Vagina (tissue), 2 donors: Measurements from ENCODE around the gene ZNF599. TPM values are rescaled to one million over a fixed set of nuclear protein-coding genes. Genes with fewer than 3 reads are reported as not detected.

Source experiments
- DNase-seq, 2 donors: peaks; one replicate each; pipeline ENCODE4 v3.0.0-alpha.2; 2017; ENCODE audit errors: extremely low spot score in 2 of 2
- H3K27ac ChIP-seq: fragments of 200-600 bp; sonication (generic); one replicate; pipeline ENCODE4 v1.5.1; 2019
- H3K27me3 ChIP-seq: fragments of 200-600 bp; sonication (generic); one replicate; pipeline ENCODE4 v1.5.1; 2019
- H3K36me3 ChIP-seq, 2 donors: fragments of 200-600 bp; sonication (generic); one replicate each; pipeline ENCODE4 v1.5.1; 2017 to 2019
- H3K4me1 ChIP-seq: fragments of 200-600 bp; sonication (generic); one replicate; pipeline ENCODE4 v1.5.1; 2019
- H3K4me3 ChIP-seq, 2 donors: fragments of 200-600 bp; sonication (generic); 1 replicate in 1 of 2; 2 replicates in 1 of 2; pipeline ENCODE4 v1.5.1; 2016 to 2019
- H3K9me3 ChIP-seq: fragments of 200-600 bp; sonication (generic); one replicate; pipeline ENCODE4 v1.5.1; 2019
- POLR2A ChIP-seq, 2 donors: fragments of 450-650 bp; IDR thresholded peaks; one replicate each; pipeline ENCODE4 v1.6.1; 2017; ENCODE audit warnings: antibody characterized with exemption in 2 of 2, mild to moderate bottlenecking in 2 of 2, moderate library complexity in 2 of 2
- POLR2AphosphoS5 ChIP-seq, 2 donors: sonication (generic); formaldehyde crosslinking; IDR thresholded peaks; one replicate each; pipeline ENCODE4 v1.9.0; 2017; ENCODE audit warnings: antibody characterized with exemption in 2 of 2, mild to moderate bottlenecking in 2 of 2, low read depth in 1 of 2; ENCODE audit not compliant: insufficient read depth in 1 of 2
- intact Hi-C: fragments of 100-400 bp; cut with DNase I; formaldehyde crosslinking; loops from one replicate; pipeline ENCODE4 v1.15.1; 2023
- total RNA-seq: library from RNA; depleted of rRNA; stranded (reverse); fragments of >200 nt; gene quantifications from one replicate; pipeline ENCODE4 v1.2.3, GENCODE V29; 2016
- TF ChIP-seq, protein P1 (sequence below), 3 experiments: fragments of 450-650 bp in 2 of 3; fragments of 200-600 bp in 1 of 3; sonication (generic) in 1 of 3; IDR thresholded peaks; one replicate each; pipeline ENCODE4 v1.5.1; 2017 to 2019; ENCODE audit warnings: antibody characterized with exemption in 3 of 3, mild to moderate bottlenecking in 2 of 3, moderate library complexity in 2 of 3

The ZNF599 gene
- total RNA-seq, 1 donor from 2014 or later = 5.9 TPM

DNA sequence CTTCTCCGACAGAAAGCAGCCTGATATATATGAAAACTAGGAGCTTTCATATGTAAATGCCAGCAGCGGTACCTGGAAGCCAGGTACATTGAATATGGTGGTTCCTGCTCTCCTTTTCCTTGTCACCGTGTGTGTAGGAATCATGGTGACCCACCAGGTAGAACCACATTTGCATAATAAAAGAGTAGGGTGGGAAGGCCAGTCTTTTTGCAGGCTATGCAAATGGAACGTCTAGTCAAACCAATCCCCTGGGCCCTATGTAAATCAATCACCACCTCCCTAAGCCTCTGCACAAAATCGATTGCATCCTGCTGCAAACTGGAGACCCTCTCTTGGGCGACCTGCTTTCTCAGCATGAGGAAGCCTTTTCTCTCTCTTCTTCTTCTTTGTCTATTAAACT, 61.1 kb downstream of the ZNF599 start:
- Histone ChIP-seq H3K9me3 (no peaks in the 10 kb centered on the region), H3K4me3 (no peak overlapping the region), H3K36me3 (no peaks in the 10 kb centered on the region), H3K27me3 (no peaks in the 10 kb centered on the region), H3K4me1 (no peaks in the 10 kb centered on the region), H3K27ac (no peak overlapping the region)
- intact Hi-C loops = loop anchor here (10.0 kb wide), 1 partner anchor 567 kb away; no protein-coding TSS in a partner anchor
- TF ChIP-seq, protein P1, sequence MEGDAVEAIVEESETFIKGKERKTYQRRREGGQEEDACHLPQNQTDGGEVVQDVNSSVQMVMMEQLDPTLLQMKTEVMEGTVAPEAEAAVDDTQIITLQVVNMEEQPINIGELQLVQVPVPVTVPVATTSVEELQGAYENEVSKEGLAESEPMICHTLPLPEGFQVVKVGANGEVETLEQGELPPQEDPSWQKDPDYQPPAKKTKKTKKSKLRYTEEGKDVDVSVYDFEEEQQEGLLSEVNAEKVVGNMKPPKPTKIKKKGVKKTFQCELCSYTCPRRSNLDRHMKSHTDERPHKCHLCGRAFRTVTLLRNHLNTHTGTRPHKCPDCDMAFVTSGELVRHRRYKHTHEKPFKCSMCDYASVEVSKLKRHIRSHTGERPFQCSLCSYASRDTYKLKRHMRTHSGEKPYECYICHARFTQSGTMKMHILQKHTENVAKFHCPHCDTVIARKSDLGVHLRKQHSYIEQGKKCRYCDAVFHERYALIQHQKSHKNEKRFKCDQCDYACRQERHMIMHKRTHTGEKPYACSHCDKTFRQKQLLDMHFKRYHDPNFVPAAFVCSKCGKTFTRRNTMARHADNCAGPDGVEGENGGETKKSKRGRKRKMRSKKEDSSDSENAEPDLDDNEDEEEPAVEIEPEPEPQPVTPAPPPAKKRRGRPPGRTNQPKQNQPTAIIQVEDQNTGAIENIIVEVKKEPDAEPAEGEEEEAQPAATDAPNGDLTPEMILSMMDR (IDR thresholded peaks at IDR 0.05) = no peak
- TF ChIP-seq POLR2AphosphoS5 (IDR thresholded peaks at IDR 0.05; ENCODE audit: insufficient read depth in 1 of 2, low read depth in 1 of 2) (no peak), POLR2A (IDR thresholded peaks at IDR 0.05) (no peak)
- DNase-seq = no peak

Other genes with a start within 250 kb of the ZNF599 start
- 0.49 TPM for gene SCGB2B2, start 96.1 kb downstream of the ZNF599 start, total RNA-seq
- gene ZNF302, start 95.5 kb downstream of the ZNF599 start, total RNA-seq = 17.2 TPM
- 25.5 TPM for gene ZNF181, start 39.0 kb downstream of the ZNF599 start, total RNA-seq
- gene ZNF30, start 153.7 kb upstream of the ZNF599 start, total RNA-seq = 2.5 TPM
- 4.2 TPM for gene ZNF792, start 191.0 kb upstream of the ZNF599 start, total RNA-seq
- 61.9 TPM for gene GRAMD1A, start 227.1 kb upstream of the ZNF599 start, total RNA-seq